HepG2 (cell line): Measurements from ENCODE around the gene TXNRD2.

Experiments used
- EP300 ChIP-seq, 3 experiments: sonication (generic) in 1 of 3; formaldehyde crosslinking in 1 of 3; IDR thresholded peaks; 2 replicates each; pipeline versions ENCODE4 v1.5.1 to v1.6.1; 2011 to 2020; ENCODE audit warnings: low read depth in 2 of 3, low read length in 2 of 3, borderline replicate concordance in 1 of 3, improper control_type of control experiment in 1 of 3, mild to moderate bottlenecking in 1 of 3, missing genetic modification reagents in 1 of 3, moderate library complexity in 1 of 3
- FOXA1 ChIP-seq, 2 experiments: fragments of 450-650 bp in 1 of 2; sonication (generic) in 1 of 2; formaldehyde crosslinking in 1 of 2; IDR thresholded peaks; 2 replicates each; pipeline versions ENCODE4 v1.4.0 to v1.6.1; 2016 to 2020; ENCODE audit warnings: missing genetic modification reagents in 1 of 2
- JUND ChIP-seq: sonication (generic); formaldehyde crosslinking; IDR thresholded peaks from 2 replicates; pipeline ENCODE4 v1.8.0; 2022; ENCODE audit warnings: mild to moderate bottlenecking, missing genetic modification reagents
- ZBTB1 ChIP-seq: sonication (generic); formaldehyde crosslinking; IDR thresholded peaks from 2 replicates; pipeline ENCODE4 v1.4.0; 2020; ENCODE audit warnings: missing genetic modification reagents, borderline replicate concordance
- ZNF24 ChIP-seq: fragments of 450-650 bp; IDR thresholded peaks from 2 replicates; pipeline ENCODE4 v1.6.1; 2017; ENCODE audit warnings: antibody characterized with exemption, mild to moderate bottlenecking
- TF ChIP-seq, protein P1 (sequence below), 2 experiments: sonication (generic) in 1 of 2; formaldehyde crosslinking in 1 of 2; IDR thresholded peaks; 2 replicates each; pipeline versions ENCODE4 v1.5.1 to v1.6.1; 2011 to 2020; ENCODE audit warnings: borderline replicate concordance in 1 of 2, low read depth in 1 of 2, low read length in 1 of 2, mild to moderate bottlenecking in 1 of 2, missing genetic modification reagents in 1 of 2, moderate library complexity in 1 of 2

- TF ChIP-seq, protein P1, sequence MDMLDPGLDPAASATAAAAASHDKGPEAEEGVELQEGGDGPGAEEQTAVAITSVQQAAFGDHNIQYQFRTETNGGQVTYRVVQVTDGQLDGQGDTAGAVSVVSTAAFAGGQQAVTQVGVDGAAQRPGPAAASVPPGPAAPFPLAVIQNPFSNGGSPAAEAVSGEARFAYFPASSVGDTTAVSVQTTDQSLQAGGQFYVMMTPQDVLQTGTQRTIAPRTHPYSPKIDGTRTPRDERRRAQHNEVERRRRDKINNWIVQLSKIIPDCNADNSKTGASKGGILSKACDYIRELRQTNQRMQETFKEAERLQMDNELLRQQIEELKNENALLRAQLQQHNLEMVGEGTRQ (IDR thresholded peaks at IDR 0.05; ENCODE audit: low read depth, low read length): no peak
- TF ChIP-seq, protein P1 (CRISPR knock-in tag; IDR thresholded peaks at IDR 0.05; ENCODE audit: borderline replicate concordance): no peak
- TF ChIP-seq JUND (no peak), ZNF24 (no peak), ZBTB1 (CRISPR knock-in tag) (no peak), EP300 (IDR thresholded peaks at IDR 0.05; ENCODE audit: low read depth in 2 of 2, low read length in 2 of 2) (no peak), EP300 (CRISPR knock-in tag; IDR thresholded peaks at IDR 0.05; ENCODE audit: borderline replicate concordance) (no peak), FOXA1 (IDR thresholded peaks at IDR 0.05) (no peak), FOXA1 (CRISPR knock-in tag; IDR thresholded peaks at IDR 0.05) (no peak)
These were observed 51.7 kb downstream of the TXNRD2 start for GRCh38 chr22:19889951-19890350.
